HG02981 (cell line): ENCODE data around the gene PACSIN2.

ENCODE experiments used
- ATAC-seq: cut with Tn5 transposase; IDR thresholded peaks from one replicate; pipeline ENCODE4 v1.9.1; 2021; ENCODE audit warnings: mild to moderate bottlenecking, moderate library complexity; ENCODE audit not compliant: unreplicated experiment

PACSIN2 gene

GRCh38 chr22:42889304-42889703, 125.6 kb downstream of the PACSIN2 start:
- ATAC-seq: no peak

DNA sequence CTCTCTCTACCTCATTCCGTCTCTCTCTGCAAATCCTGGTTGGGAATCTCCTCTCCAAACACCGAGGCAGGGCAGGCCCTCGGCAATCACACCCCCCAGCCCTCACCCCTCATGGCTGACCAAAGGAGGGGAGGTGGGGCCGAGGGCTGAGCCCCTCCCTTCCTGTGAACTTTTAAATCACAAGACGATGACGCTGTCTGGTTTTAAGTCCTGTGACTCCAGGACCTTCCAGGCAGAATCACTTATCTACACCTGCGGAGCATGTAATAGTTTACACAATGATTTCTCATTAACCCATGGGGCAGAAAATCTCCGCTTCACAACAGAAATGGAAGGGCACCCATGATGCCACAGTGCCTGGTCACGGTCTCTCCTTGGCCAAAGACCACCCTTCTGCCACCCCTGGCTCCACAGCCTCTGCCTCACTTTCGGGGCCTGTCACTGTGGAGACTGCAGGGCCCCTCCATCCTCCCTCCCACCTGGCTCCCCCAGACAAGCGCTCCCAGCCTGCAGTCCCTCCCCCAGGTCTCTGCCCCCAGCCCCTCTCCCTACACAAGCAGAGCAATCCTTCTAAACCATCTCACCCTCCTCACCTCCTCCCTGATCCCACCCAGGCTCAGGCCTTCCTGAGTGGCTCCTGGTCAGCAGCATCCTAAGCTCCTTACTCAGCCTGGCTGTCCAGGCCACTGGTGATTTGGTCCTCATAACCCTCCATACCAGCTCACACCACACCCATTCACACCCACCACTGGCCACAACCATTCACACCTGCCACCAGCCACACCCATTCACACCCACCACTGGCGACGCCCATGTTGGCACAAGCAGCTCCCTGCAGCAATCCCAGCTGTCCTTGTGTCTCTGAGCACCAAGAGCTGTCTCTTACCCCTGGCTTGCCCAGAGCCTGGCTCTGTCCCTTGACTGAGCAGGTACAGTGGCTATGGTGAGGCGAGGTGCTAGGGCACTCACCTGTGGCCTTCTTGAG, 127.1 kb downstream of the PACSIN2 start:
- no peak for ATAC-seq

GRCh38 chr22:42887120-42887519, 127.8 kb downstream of the PACSIN2 start:
- no peak for ATAC-seq

- no peak for ATAC-seq
Measured at GRCh38 chr22:42885446-42885845, 129.5 kb downstream of the PACSIN2 start.

GRCh38 chr22:42884616-42885375, 130.2 kb downstream of the PACSIN2 start:
- no peak for ATAC-seq

DNA sequence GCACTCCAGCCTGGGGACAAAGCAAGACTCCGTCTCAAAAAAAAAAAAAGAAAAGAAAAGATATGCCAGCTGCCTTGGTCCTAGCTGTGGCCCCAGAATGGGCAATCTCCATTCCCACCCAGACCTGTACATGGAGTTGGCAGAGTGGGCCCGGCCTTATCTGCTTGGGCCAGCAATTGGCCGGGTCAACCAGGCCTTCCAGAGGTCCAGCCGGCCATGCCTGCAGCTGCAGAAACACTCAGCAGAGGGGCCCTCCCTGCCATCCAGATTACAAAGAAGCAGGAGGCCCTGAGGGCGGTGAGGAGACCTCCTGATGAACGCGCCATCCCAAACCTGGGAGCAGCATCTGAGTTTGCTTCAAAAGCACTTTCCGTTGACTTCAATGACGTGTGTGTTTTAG, 131.0 kb downstream of the PACSIN2 start:
- ATAC-seq: no peak

GRCh38 chr22:42883121-42883520, 131.8 kb downstream of the PACSIN2 start:
- ATAC-seq: no peak

DNA sequence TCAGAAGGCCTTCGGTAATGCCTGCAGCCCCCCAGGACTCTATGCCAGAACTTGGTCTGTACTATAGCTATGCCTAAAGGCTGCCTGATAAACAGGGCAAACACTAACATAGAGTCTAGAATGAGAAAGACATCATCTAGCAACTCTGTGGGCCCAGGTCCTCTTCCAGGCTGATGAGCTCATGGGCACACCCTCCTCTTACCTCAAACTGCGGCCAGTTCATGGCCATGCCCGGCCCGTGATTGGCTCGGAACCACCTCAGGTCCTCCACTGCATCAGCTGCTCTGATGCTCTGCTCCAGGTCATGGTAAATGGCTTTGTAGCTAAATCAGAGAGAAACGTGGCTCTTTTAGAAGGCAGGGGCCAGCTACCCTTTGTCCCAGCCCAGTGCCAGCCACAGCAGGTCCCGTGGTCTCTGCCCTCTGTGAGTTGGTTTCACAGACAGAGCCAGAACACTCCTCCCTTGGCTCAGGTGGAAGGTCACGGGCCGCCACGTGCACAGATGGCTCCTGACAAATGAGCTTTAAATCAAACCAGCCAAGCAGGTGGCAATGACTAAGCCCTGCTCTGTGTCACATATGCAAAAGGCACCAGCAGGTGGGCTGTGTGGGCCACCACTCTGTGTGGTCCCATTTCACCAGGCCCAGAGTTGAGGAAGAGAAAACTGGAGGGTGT, 132.8 kb downstream of the PACSIN2 start:
- ATAC-seq: no peak

DNA sequence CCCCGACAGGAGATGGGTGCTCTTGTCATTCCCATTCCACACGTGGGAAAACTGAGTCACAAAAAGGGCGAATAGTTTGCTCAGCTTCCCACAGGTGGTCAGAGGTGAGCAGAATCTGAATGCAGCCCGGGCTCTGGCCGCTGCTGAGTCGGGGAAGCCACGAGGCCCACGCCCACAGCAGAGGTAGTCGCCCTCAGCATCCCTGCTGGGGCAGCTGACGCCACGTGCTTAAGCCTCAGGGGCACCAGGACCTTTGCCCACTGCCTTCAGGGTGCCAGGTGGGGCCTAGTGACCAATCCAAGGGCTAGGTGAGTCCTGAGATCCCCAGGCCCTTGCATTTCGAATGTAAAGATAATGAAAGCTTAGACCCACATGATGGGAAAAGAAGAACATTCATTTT, 133.7 kb downstream of the PACSIN2 start:
- no peak for ATAC-seq

GRCh38 chr22:42880815-42881214, 134.1 kb downstream of the PACSIN2 start:
- ATAC-seq: no peak

GRCh38 chr22:42879371-42880021, 135.5 kb downstream of the PACSIN2 start:
- no peak for ATAC-seq

- ATAC-seq: no peak
Measured at GRCh38 chr22:42878561-42879305, 136.2 kb downstream of the PACSIN2 start.

DNA sequence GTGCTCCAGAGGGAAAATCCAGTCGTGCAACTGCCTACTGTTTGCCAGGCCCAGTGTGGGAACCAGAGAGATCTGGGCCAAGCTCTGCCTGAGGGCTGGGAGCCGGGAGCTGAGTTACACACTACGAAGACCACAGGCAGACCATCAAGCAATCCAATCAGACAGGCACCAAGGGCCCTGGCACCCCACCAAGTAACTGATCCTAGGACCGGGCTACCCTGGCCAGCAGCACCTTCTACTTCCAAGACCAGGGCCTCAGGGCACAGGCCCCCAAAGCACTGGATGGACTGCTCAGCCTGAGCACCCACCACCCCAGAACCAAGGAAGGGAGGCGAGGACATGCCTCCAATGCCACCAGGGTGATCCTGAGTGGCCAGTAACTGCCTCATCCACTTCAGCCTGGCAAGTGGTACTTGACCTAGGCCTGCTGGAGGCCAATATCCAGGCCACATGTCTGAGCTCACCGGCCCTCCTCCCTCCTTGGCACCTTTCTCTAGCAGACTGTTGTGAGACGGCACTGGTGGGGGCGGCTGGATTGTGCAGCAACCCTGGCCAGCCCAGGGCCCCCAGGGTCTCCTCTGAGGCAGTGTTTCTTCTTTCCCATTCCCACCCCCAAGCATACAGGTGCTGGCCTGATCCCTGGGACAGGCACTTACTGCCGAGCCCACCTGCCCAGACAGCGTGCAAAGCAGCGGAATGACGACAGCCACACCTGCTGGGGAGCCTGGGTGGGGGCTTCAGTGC, 137.2 kb downstream of the PACSIN2 start:
- no peak for ATAC-seq

DNA sequence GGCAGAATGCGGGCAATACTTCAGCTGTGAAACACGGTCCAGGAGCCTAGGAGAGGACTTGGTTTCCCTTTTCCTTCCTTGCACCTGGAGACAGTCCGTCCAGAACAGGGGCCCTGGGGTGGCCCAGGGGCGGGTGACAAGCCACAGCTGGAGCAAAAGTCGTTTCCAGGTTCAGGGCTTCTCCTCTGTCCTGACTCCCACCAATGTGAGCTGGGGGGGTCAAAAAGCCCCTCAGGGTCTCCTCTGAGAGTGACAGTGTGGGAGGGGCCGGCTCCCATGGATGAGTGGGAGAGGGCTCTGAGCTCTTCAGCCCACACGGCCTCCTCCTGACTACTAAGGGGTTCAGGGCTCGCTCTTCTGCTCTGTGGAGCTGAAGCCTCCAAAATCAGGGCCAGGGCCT, 137.8 kb downstream of the PACSIN2 start:
- no peak for ATAC-seq

- no peak for ATAC-seq
Measured at GRCh38 chr22:42876041-42876440, 138.9 kb downstream of the PACSIN2 start.

DNA sequence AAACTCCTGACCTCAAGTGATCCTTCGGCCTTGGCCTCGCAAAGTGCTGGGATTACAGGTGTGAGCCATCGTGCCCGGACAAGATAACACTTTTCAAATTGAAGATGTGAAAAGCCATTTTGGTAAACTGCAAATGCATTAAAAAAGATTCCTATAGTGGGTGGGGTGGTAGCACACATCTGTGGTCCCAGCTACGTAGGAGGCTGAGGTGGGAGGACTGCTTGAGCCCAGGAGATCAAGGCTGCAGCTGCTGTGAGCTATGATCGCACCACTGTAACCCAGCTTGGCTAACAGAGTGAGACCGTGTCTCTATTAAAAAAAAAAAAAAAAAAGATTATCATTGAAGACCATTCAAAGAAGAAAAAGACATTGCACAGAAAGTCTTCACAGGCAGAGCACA, 140.9 kb downstream of the PACSIN2 start:
- ATAC-seq: no peak

GRCh38 chr22:42873356-42873755, 141.6 kb downstream of the PACSIN2 start:
- no peak for ATAC-seq

DNA sequence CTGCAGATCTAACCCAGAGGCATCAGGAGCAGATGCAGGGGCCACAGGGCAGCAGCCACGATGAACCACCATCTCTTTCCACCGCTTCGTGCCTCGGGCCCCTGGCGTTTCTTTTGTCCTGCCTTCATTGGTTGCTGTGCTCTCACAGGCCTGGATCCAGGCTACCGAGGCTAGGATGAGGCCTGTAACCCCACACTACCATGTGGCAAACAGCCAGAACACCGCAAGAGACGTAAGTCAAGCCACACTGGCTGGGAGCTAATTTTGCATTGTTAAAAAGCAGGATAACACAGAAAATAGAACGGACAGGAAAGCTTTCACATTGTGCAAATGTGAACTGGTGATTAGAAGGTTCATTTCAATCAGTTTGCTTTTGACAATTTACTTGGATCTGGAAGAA, 142.1 kb downstream of the PACSIN2 start:
- ATAC-seq: no peak
